B cell (primary cell): ENCODE measurements around the gene ANKRD2. TPM values are rescaled to one million over a fixed set of nuclear protein-coding genes. Genes with fewer than 3 reads are reported as not detected.

Experiments
- ATAC-seq: fragments of 200-7000 bp; cut with Tn5 transposase; one replicate; pipeline ENCODE4 v1.10.0; 2021; ENCODE audit warnings: low read depth, mild to moderate bottlenecking, moderate number of reproducible peaks, moderate library complexity
- CTCF ChIA-PET: fragments of 350-600 bp; sonication (Branson Sonifier 250); formaldehyde crosslinking; loops from one replicate; lab custom pipeline; 2021; ENCODE audit warnings: antibody characterized with exemption, inconsistent platforms; lab: Charles Lee
- POLR2A ChIA-PET: fragments of 350-600 bp; sonication (Branson Sonifier 250); formaldehyde crosslinking; loops from one replicate; lab custom pipeline; 2021; ENCODE audit warnings: antibody characterized with exemption; lab: Charles Lee
- DNase-seq: peaks from one replicate; pipeline ENCODE4 v3.0.0; 2013
- H2AFZ ChIP-seq: 2 replicates; pipeline ENCODE4 v1.6.1; 2012; ENCODE audit warnings: mild to moderate bottlenecking, low read depth, low read length; ENCODE audit not compliant: insufficient read depth, poor library complexity, severe bottlenecking
- H3K27ac ChIP-seq, 2 donors: 1 replicate in 1 of 2; 2 replicates in 1 of 2; pipeline ENCODE4 v1.5.1; 2012 to 2013; ENCODE audit warnings: low read length in 2 of 2, mild to moderate bottlenecking in 2 of 2, moderate library complexity in 1 of 2
- H3K27me3 ChIP-seq, 4 experiments: fragments of 200-600 bp in 1 of 4; sonication (generic) in 1 of 4; replicated peaks in 1 of 4; 1 replicate in 2 of 4; 2 replicates in 2 of 4; pipeline versions ENCODE4 v1.6.1 to v1.7.0; 2013 to 2016; ENCODE audit warnings: low read length in 3 of 4, mild to moderate bottlenecking in 2 of 4, mixed read lengths in 1 of 4, moderate library complexity in 1 of 4; ENCODE audit not compliant: insufficient read depth in 4 of 4, control insufficient read depth in 3 of 4; ENCODE audit errors: control extremely low read depth in 1 of 4
- H3K36me3 ChIP-seq, 2 experiments: replicated peaks in 1 of 2; 1 replicate in 1 of 2; 2 replicates in 1 of 2; pipeline versions ENCODE4 v1.6.1 to v1.7.1; 2013; ENCODE audit warnings: low read length in 1 of 2; ENCODE audit not compliant: insufficient read depth in 2 of 2, control insufficient read depth in 1 of 2; ENCODE audit errors: control extremely low read depth in 1 of 2, extremely low read depth in 1 of 2
- H3K4me1 ChIP-seq, 2 donors: fragments of 200-600 bp in 1 of 2; sonication (generic) in 1 of 2; 1 replicate in 1 of 2; 2 replicates in 1 of 2; pipeline versions ENCODE4 v1.5.1 to v1.6.1; 2013 to 2017; ENCODE audit warnings: low read length in 2 of 2; ENCODE audit not compliant: control insufficient read depth in 2 of 2, insufficient read depth in 2 of 2
- H3K4me2 ChIP-seq: replicated peaks from 2 replicates; pipeline ENCODE3; 2012; ENCODE audit warnings: mild to moderate bottlenecking, low read depth, low read length; ENCODE audit not compliant: poor library complexity, severe bottlenecking
- H3K4me3 ChIP-seq, 5 experiments: fragments of 200-600 bp in 1 of 5; sonication (generic) in 1 of 5; 1 replicate in 3 of 5; 2 replicates in 2 of 5; pipeline versions ENCODE4 v1.5.1 to v1.7.0; 2011 to 2016; ENCODE audit warnings: low read length in 4 of 5, mild to moderate bottlenecking in 4 of 5, low read depth in 2 of 5, control low read depth in 1 of 5, moderate library complexity in 1 of 5; ENCODE audit not compliant: insufficient read depth in 1 of 5; ENCODE audit errors: control extremely low read depth in 1 of 5, extremely low read depth in 1 of 5
- H3K79me2 ChIP-seq: fragments of 200-600 bp; sonication (generic); one replicate; pipeline ENCODE4 v1.6.0; 2016; ENCODE audit warnings: low read length; ENCODE audit not compliant: control insufficient read depth, insufficient read depth
- H3K9ac ChIP-seq: fragments of 200-600 bp; sonication (generic); 2 replicates; pipeline ENCODE4 v1.6.1; 2017; ENCODE audit warnings: mild to moderate bottlenecking, low read length, moderate library complexity
- H3K9me3 ChIP-seq, 3 donors: one replicate each; pipeline versions ENCODE4 v1.6.1 to v1.7.1; 2013; ENCODE audit warnings: low read length in 2 of 3; ENCODE audit not compliant: control insufficient read depth in 2 of 3, insufficient read depth in 1 of 3; ENCODE audit errors: control extremely low read depth in 1 of 3
- H4K20me1 ChIP-seq: 2 replicates; pipeline ENCODE4 v1.6.0; 2012; ENCODE audit warnings: mild to moderate bottlenecking, low read length; ENCODE audit not compliant: insufficient read depth, control insufficient read depth, poor library complexity, severe bottlenecking
- H3K27ac Mint-ChIP-seq: one replicate; pipeline ENCODE4 v1.8.0; 2021; ENCODE audit warnings: mixed read lengths
- H3K27me3 Mint-ChIP-seq: one replicate; pipeline ENCODE4 v1.8.0; 2021; ENCODE audit warnings: mixed read lengths
- H3K4me1 Mint-ChIP-seq: one replicate; pipeline ENCODE4 v1.8.0; 2021; ENCODE audit warnings: mixed read lengths
- H3K4me3 Mint-ChIP-seq: one replicate; pipeline ENCODE4 v1.8.0; 2021; ENCODE audit warnings: mixed read lengths
- H3K9me3 Mint-ChIP-seq: one replicate; pipeline ENCODE4 v1.8.0; 2022; ENCODE audit warnings: mixed read lengths; ENCODE audit not compliant: insufficient read depth
- EZH2 ChIP-seq: IDR thresholded peaks from 2 replicates; pipeline ENCODE4 v1.6.1; 2012; ENCODE audit warnings: borderline replicate concordance, low read depth, mild to moderate bottlenecking, moderate library complexity, low read length; ENCODE audit not compliant: insufficient read depth, poor library complexity, severe bottlenecking
- WGBS: methylation state at CpG from one replicate; pipeline ENCODE4 v1.1.5; 2013; ENCODE audit warnings: missing lambda C conversion rate; ENCODE audit not compliant: insufficient coverage; 5-methylcytosine and 5-hydroxymethylcytosine counted together
- intact Hi-C: fragments of 100-400 bp; cut with micrococcal nuclease; formaldehyde crosslinking; loops from one replicate; pipeline ENCODE4 v1.10.0; 2022
- polyA plus RNA-seq: library from polyadenylated mRNA; depleted of rRNA; stranded (reverse); fragments of >200 nt; gene quantifications from 2 replicates; pipeline ENCODE4 v1.2.3, GENCODE V29; 2012
- total RNA-seq, 2 donors: library from RNA; stranded (reverse); fragments of 120-200 nt in 1 of 2; gene quantifications; 1 replicate in 1 of 2; 2 replicates in 1 of 2; pipeline versions ENCODE4 v1.2.3 to v1.2.4, GENCODE V29; 2013 to 2022
- TF ChIP-seq, protein P1 (sequence below): fragments of 200-600 bp; IDR thresholded peaks from one replicate; pipeline ENCODE4 v1.8.0; 2022; ENCODE audit warnings: antibody characterized with exemption, mild to moderate bottlenecking

ANKRD2 gene
- total and polyA plus RNA-seq, 2 donors (not counting 1 experiment from before 2014, with no cell fraction given) = not detected

DNA sequence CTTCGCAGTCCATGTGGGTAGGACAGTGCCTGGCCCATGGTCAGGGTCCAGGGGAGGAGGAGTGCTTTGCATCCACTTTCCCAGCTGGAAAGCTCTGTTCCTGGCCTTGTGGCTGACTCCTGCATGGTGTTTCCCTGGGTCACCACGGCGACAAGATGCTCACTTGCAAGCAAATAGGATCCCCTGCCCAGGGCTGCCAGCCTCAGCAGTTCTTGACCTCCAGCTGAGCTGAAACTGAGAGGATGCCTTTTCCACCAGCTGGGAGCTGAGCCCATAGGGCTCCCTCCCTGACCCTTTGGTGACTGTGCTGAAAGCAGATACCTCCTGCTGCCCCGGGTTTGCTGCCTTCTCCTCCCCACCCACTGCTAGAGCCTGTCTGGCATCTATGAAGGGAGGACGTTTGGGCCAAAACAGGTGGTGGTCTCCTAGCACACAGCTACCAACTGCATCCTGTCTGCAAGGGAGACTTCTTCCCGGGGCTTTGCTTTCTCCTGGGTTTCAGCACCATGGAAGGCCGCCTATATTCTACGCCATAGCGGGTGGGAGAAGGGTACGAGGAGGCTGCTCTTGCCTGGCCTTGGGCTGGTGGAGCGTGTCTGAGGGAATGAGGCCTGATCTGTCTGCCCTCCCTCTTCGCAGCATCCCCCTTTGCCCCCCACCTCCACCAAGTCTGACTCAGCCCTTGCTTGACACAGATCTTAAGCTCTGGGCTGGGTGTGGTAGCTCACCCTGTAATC is 39.5 kb upstream of the ANKRD2 start:
- no peak for DNase-seq
- no peak for TF ChIP-seq EZH2
- no peak overlapping the region for H3K4me3 Mint-ChIP-seq
- no peaks in the 10 kb centered on the region for H3K27me3 ChIP-seq
- no peaks in the 10 kb centered on the region for H4K20me1 ChIP-seq
- H3K9me3 ChIP-seq = no peaks in the 10 kb centered on the region
- no peaks in the 10 kb centered on the region for H3K36me3 ChIP-seq
- no peaks in the 10 kb centered on the region for H3K4me1 Mint-ChIP-seq
- no peak overlapping the region for H3K4me2 ChIP-seq
- no peaks in the 10 kb centered on the region for H3K27me3 Mint-ChIP-seq
- H3K79me2 ChIP-seq = no peaks in the 10 kb centered on the region
- peaks cover 2% of the 10 kb centered on the region for H3K9me3 Mint-ChIP-seq
- no peak for ATAC-seq
- H3K4me1 ChIP-seq = no peaks in the 10 kb centered on the region
- CTCF ChIA-PET = interaction anchor here (1.0 kb wide), 1 partner anchor 23 kb away, joined by 4 read pairs; no protein-coding TSS in a partner anchor
- H3K27ac Mint-ChIP-seq = no peak overlapping the region
- H3K27ac ChIP-seq = no peak overlapping the region
- H3K4me3 ChIP-seq = no peak overlapping the region
- H3K9ac ChIP-seq = no peak overlapping the region
- WGBS = 78% methylated on average over 6 of the region's 12 CpGs
- H2AFZ ChIP-seq = no peak overlapping the region
- intact Hi-C loops = no loop called here
- POLR2A ChIA-PET = interaction anchor here (0.6 kb wide), 1 partner anchor 1625 kb away, joined by 3 read pairs; no protein-coding TSS in a partner anchor

DNA sequence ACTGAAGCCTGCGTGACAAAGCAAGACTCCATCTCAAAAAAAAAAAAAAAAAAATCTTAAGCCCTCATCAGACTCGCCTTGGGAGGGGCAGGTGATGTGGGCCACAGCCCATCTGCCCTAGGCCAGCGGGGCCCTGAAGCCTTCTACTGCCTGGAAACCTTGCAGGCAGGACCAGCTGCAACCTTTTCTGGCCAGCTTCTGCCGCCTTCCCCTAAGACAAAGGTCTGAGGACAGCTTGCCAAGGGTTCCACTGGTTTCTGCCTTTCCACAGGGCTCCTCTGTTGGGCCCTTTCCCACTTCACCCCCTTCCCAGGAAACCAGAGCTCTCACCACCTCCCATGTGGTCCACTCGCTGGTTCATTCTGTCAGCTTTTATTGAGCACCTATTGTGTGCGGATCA is 38.7 kb upstream of the ANKRD2 start:
- no peaks in the 10 kb centered on the region for H3K4me1 Mint-ChIP-seq
- no peak overlapping the region for H2AFZ ChIP-seq
- H3K27me3 ChIP-seq = no peaks in the 10 kb centered on the region
- no peaks in the 10 kb centered on the region for H3K9me3 ChIP-seq
- ChIA-PET POLR2A (interaction anchor here (0.6 kb wide), 1 partner anchor 1626 kb away, joined by 3 read pairs; no protein-coding TSS in a partner anchor), CTCF (interaction anchor here (1.0 to 2.6 kb wide), 2 partner anchors 18 to 23 kb away, joined by 4 to 8 read pairs; no protein-coding TSS in a partner anchor)
- H3K9me3 Mint-ChIP-seq = peaks cover 2% of the 10 kb centered on the region
- H4K20me1 ChIP-seq = no peaks in the 10 kb centered on the region
- H3K9ac ChIP-seq = no peak overlapping the region
- no peak overlapping the region for H3K4me2 ChIP-seq
- H3K27ac Mint-ChIP-seq = no peak overlapping the region
- no peak for DNase-seq
- H3K4me3 ChIP-seq = no peak overlapping the region
- H3K4me3 Mint-ChIP-seq = no peak overlapping the region
- WGBS = 89% methylated on average over 5 of the region's 6 CpGs
- no peak overlapping the region for H3K27ac ChIP-seq
- H3K79me2 ChIP-seq = no peaks in the 10 kb centered on the region
- H3K36me3 ChIP-seq = no peaks in the 10 kb centered on the region
- H3K27me3 Mint-ChIP-seq = no peaks in the 10 kb centered on the region
- ATAC-seq = no peak
- intact Hi-C loops = no loop called here
- no peak for TF ChIP-seq EZH2
- TF ChIP-seq, protein P1, sequence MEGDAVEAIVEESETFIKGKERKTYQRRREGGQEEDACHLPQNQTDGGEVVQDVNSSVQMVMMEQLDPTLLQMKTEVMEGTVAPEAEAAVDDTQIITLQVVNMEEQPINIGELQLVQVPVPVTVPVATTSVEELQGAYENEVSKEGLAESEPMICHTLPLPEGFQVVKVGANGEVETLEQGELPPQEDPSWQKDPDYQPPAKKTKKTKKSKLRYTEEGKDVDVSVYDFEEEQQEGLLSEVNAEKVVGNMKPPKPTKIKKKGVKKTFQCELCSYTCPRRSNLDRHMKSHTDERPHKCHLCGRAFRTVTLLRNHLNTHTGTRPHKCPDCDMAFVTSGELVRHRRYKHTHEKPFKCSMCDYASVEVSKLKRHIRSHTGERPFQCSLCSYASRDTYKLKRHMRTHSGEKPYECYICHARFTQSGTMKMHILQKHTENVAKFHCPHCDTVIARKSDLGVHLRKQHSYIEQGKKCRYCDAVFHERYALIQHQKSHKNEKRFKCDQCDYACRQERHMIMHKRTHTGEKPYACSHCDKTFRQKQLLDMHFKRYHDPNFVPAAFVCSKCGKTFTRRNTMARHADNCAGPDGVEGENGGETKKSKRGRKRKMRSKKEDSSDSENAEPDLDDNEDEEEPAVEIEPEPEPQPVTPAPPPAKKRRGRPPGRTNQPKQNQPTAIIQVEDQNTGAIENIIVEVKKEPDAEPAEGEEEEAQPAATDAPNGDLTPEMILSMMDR = no peak
- no peaks in the 10 kb centered on the region for H3K4me1 ChIP-seq
